ENCODE measurements around the gene MINPP1. TPM values are rescaled to one million over a fixed set of nuclear protein-coding genes. Genes with fewer than 3 reads are reported as not detected.

Gene MINPP1
- total RNA-seq, 3 donors from 2014 or later, result 12.0 to 28.3 (median 20.8) TPM

DNA sequence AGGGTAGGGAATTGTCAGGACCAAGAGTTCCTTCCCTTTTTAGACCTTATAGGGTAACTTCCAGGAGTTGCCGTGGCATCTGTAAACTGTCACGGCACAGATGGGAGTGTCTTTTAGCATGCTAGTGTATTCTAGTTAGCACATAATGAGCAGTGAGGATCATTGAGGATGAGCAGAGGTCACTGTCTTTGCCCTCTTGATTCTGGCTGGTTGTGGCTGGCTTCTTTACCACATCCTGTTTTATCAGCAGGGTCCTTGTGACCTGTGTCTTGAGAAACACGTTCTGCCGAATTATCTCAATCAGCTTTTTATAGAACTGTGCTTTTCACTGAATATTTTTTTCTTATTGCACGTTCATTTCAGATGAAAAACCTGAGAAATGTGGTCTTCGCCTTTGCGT, 41.5 kb downstream of the MINPP1 start:
- intact Hi-C loops (cut with DNase I, micrococcal nuclease), result no loop called here
- peak; percentile 37 for ATAC-seq
- no peak overlapping the region for H3K4me3 ChIP-seq

DNA sequence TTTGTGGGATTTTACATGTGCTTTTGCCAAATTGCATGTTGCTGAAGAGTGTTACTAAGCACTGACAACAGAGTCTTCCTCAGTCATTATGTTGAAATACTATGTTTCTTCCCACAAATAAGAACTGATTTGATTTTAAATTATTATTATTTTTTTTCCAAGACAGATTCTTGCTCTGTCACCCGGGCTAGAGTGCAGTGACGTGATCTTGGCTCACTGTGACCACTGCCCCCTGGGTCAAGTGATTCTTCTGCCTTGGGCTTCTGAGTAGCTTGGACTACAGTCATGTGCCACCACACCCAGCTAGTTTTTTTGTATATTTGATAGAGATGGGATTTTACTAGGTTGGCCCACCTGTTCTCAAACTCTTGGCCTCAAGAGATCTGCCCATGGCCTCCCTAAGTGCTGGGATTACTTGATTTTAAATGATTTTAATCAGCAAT, 42.3 kb downstream of the MINPP1 start:
- ATAC-seq, result no peak
- Histone ChIP-seq H3K4me1 (ENCODE audit: low read depth) (no peaks in the 10 kb centered on the region), H3K36me3 (ENCODE audit: low read depth) (no peaks in the 10 kb centered on the region), H3K4me3 (no peak overlapping the region), H3K9me3 (peaks cover 5% of the 10 kb centered on the region)
- no peak for DNase-seq
- TF ChIP-seq, protein P1, sequence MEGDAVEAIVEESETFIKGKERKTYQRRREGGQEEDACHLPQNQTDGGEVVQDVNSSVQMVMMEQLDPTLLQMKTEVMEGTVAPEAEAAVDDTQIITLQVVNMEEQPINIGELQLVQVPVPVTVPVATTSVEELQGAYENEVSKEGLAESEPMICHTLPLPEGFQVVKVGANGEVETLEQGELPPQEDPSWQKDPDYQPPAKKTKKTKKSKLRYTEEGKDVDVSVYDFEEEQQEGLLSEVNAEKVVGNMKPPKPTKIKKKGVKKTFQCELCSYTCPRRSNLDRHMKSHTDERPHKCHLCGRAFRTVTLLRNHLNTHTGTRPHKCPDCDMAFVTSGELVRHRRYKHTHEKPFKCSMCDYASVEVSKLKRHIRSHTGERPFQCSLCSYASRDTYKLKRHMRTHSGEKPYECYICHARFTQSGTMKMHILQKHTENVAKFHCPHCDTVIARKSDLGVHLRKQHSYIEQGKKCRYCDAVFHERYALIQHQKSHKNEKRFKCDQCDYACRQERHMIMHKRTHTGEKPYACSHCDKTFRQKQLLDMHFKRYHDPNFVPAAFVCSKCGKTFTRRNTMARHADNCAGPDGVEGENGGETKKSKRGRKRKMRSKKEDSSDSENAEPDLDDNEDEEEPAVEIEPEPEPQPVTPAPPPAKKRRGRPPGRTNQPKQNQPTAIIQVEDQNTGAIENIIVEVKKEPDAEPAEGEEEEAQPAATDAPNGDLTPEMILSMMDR (IDR thresholded peaks at IDR 0.05), result no peak
- intact Hi-C loops (cut with DNase I, micrococcal nuclease), result no loop called here

More for the DNA sequence above, 41.5 kb downstream of the MINPP1 start:
- no peaks in the 10 kb centered on the region for H3K4me1 ChIP-seq (ENCODE audit: low read depth)
- H3K36me3 ChIP-seq (ENCODE audit: low read depth), result no peaks in the 10 kb centered on the region
- TF ChIP-seq, protein P1 (IDR thresholded peaks at IDR 0.05), result no peak
- DNase-seq, result peak in 1 of 3 donors; percentile 25
- H3K9me3 ChIP-seq, result peaks cover 5% of the 10 kb centered on the region

DNA sequence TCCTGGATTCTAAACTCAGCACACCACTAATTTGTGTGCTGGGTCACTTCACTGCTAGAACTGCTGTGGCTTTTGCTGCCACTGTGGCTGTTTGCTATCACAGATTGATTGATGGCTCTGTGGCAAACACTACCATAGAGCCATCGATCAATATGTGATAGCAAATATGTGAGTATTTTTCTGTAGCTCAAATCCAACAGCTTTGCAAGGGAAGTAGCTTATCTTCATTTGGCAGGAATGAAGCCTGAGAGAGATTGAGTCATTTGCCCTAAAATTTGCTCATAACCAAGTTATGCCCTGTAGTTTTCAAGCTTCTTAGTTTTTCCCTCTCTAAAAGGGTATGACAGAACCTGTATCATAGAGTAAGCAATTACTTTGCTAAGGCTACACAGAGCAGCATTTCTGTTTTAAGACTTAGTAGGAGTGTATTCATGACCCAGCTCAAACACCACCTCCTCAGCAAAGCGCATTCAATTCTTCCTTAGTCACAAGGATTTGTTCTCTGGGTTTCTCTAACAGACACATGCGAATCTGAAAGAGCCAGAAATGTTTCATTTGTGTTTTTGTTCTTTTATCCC, 43.1 kb downstream of the MINPP1 start:
- Histone ChIP-seq H3K4me1 (ENCODE audit: low read depth) (no peaks in the 10 kb centered on the region), H3K9me3 (no peaks in the 10 kb centered on the region), H3K36me3 (ENCODE audit: low read depth) (no peaks in the 10 kb centered on the region), H3K4me3 (no peak overlapping the region)
- TF ChIP-seq, protein P1 (IDR thresholded peaks at IDR 0.05), result no peak
- ATAC-seq, result no peak
- intact Hi-C loops (cut with DNase I, micrococcal nuclease), result no loop called here
- no peak for DNase-seq

DNA sequence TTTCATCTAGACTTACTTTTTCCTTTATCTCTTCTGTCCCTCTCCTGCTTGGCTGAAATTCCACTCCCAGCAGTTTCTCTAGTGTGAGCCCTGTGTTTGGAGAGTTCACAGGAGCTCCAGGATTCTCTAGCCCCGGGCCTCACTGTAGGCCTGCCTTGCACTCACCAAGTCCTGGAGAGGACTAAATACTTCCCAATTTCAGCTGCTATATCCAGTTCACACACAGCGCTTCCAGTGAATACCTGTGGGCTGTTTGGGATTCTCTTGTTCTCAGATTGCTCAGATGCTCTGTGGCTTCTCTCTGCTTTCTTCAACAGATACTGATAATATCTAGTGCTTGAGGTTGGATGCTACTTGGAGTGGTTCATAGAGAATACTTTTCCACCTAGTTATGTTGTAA, 46.0 kb downstream of the MINPP1 start:
- no peak for DNase-seq
- intact Hi-C loops (cut with DNase I, micrococcal nuclease), result no loop called here

DNA sequence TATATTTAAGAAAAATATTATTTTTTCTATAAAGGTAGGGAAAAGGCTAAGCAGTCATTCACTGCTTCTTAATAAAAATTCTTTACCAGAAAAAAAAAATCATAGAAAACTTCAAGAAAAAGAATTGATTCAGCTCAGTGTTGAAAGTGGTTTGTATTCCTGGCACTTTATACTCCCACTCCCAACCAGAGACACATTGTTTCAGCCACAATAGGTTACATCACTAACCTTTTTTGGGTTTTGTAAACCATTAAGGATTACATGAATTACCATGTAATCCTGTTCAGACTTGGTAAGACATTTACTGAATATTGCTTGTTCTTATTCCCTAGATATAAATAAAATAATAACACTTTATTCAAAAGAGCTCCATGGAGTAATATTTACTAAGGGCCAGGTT, 46.6 kb downstream of the MINPP1 start:
- H3K36me3 ChIP-seq (ENCODE audit: low read depth), result no peaks in the 10 kb centered on the region
- no peak overlapping the region for H3K4me3 ChIP-seq
- intact Hi-C loops (cut with DNase I, micrococcal nuclease), result no loop called here
- H3K9me3 ChIP-seq, result no peaks in the 10 kb centered on the region
- DNase-seq (no peak), ATAC-seq (no peak)
- TF ChIP-seq, protein P1 (IDR thresholded peaks at IDR 0.05), result no peak
- no peaks in the 10 kb centered on the region for H3K4me1 ChIP-seq (ENCODE audit: low read depth)

More for the DNA sequence above, 46.0 kb downstream of the MINPP1 start:
- no peak for ATAC-seq
- Histone ChIP-seq H3K36me3 (ENCODE audit: low read depth) (no peaks in the 10 kb centered on the region), H3K4me1 (ENCODE audit: low read depth) (no peaks in the 10 kb centered on the region), H3K4me3 (no peak overlapping the region), H3K9me3 (no peaks in the 10 kb centered on the region)
- TF ChIP-seq, protein P1 (IDR thresholded peaks at IDR 0.05), result no peak
